Amygdala (tissue), 56 donors: ENCODE data around the gene PRKN.

Source experiments
- DNase-seq, 56 donors: peaks; one replicate each; lab custom pipeline; 2025; lab: John Stamatoyannopoulos, UW

PRKN gene

GRCh38 chr6:161459008-161459615 lies 1268.5 kb downstream of the PRKN start:
- no peak for DNase-seq

- DNase-seq: no peak
Observed at GRCh38 chr6:161458201-161458951, 1269.2 kb downstream of the PRKN start.

- no peak for DNase-seq
Observed at GRCh38 chr6:161455848-161456247, 1271.7 kb downstream of the PRKN start.

- DNase-seq: no peak
Observed at GRCh38 chr6:161453558-161453957, 1274.0 kb downstream of the PRKN start.

GRCh38 chr6:161452241-161452640 lies 1275.3 kb downstream of the PRKN start:
- no peak for DNase-seq

- no peak for DNase-seq
Observed at GRCh38 chr6:161449521-161449920, 1278.0 kb downstream of the PRKN start.

- DNase-seq: no peak
Observed at GRCh38 chr6:161446949-161447348, 1280.6 kb downstream of the PRKN start.

GRCh38 chr6:161446296-161446925 lies 1281.2 kb downstream of the PRKN start:
- peak in 9 of 56 donors; percentile 4 to 47 (median 12) for DNase-seq

GRCh38 chr6:161445021-161445799 lies 1282.4 kb downstream of the PRKN start:
- peak in 3 of 56 donors; percentile 11 to 16 (median 15) for DNase-seq

- DNase-seq: peak in 45 of 56 donors; percentile 7 to 85 (median 48)
Observed at GRCh38 chr6:161444464-161444863, 1283.1 kb downstream of the PRKN start.

- DNase-seq: peak in 2 of 56 donors; percentile 23 to 34
Observed at GRCh38 chr6:161443848-161444247, 1283.7 kb downstream of the PRKN start.

- DNase-seq: no peak
Observed at GRCh38 chr6:161442420-161442819, 1285.1 kb downstream of the PRKN start.

- DNase-seq: no peak
Observed at GRCh38 chr6:161440299-161440698, 1287.3 kb downstream of the PRKN start.

GRCh38 chr6:161439093-161439492 lies 1288.5 kb downstream of the PRKN start:
- peak in 54 of 56 donors; percentile 16 to 88 (median 68) for DNase-seq

- DNase-seq: no peak
Observed at GRCh38 chr6:161438430-161439030, 1289.0 kb downstream of the PRKN start.

- DNase-seq: no peak
Observed at GRCh38 chr6:161437851-161438250, 1289.7 kb downstream of the PRKN start.

- DNase-seq: no peak
Observed at GRCh38 chr6:161436106-161436876, 1291.3 kb downstream of the PRKN start.

GRCh38 chr6:161435748-161436070 lies 1291.9 kb downstream of the PRKN start:
- DNase-seq: no peak

GRCh38 chr6:161434921-161435747 lies 1292.4 kb downstream of the PRKN start:
- peak in 4 of 56 donors; percentile 11 to 30 (median 19) for DNase-seq
